Tibial nerve (tissue), 4 donors: ENCODE measurements around the gene SOX9. TPM values are rescaled to one million over a fixed set of nuclear protein-coding genes. Genes with fewer than 3 reads are reported as not detected.

Experiments used
- DNase-seq, 2 donors: peaks; one replicate each; pipeline ENCODE4 v3.0.0-alpha.2; 2019; ENCODE audit warnings: low spot score in 2 of 2
- H3K27ac ChIP-seq, 4 donors: fragments of 200-600 bp; sonication (generic) in 3 of 4; one replicate each; pipeline ENCODE4 v1.5.1; 2017 to 2019; ENCODE audit warnings: mild to moderate bottlenecking in 1 of 4
- H3K27me3 ChIP-seq, 2 donors: fragments of 200-600 bp; sonication (generic) in 1 of 2; one replicate each; pipeline versions ENCODE4 v1.5.1 to v1.6.0; 2017 to 2019
- H3K36me3 ChIP-seq, 3 donors: fragments of 200-600 bp; sonication (generic); one replicate each; pipeline ENCODE4 v1.5.1; 2018 to 2019
- H3K4me1 ChIP-seq, 4 donors: fragments of 200-600 bp; sonication (generic) in 3 of 4; one replicate each; pipeline ENCODE4 v1.5.1; 2017 to 2019
- H3K4me3 ChIP-seq, 4 donors: fragments of 200-600 bp; sonication (generic) in 3 of 4; one replicate each; pipeline ENCODE4 v1.5.1; 2017 to 2019; ENCODE audit warnings: mild to moderate bottlenecking in 1 of 4, moderate library complexity in 1 of 4
- H3K9me3 ChIP-seq, 4 donors: fragments of 200-600 bp; sonication (generic) in 3 of 4; one replicate each; pipeline ENCODE4 v1.5.1; 2017 to 2019
- EP300 ChIP-seq, 2 donors: sonication (generic); formaldehyde crosslinking; IDR thresholded peaks; one replicate each; pipeline ENCODE4 v1.6.1; 2017; ENCODE audit warnings: antibody characterized with exemption in 2 of 2, mild to moderate bottlenecking in 1 of 2
- POLR2A ChIP-seq, 2 donors: fragments of 450-650 bp; IDR thresholded peaks; one replicate each; pipeline ENCODE4 v1.6.1; 2017; ENCODE audit warnings: antibody characterized with exemption in 2 of 2, mild to moderate bottlenecking in 2 of 2, moderate library complexity in 2 of 2
- WGBS, 2 donors: methylation state at CpG; one replicate each; pipeline ENCODE4 v1.1.5; 2018; 5-methylcytosine and 5-hydroxymethylcytosine counted together
- total RNA-seq, 4 donors: library from RNA; depleted of rRNA; stranded (reverse); fragments of >200 nt; gene quantifications; one replicate each; pipeline ENCODE4 v1.1.0, GENCODE V29; 2016
- TF ChIP-seq, protein P1 (sequence below), 5 experiments: fragments of 200-600 bp in 3 of 5; fragments of 450-650 bp in 2 of 5; sonication (generic) in 3 of 5; IDR thresholded peaks; one replicate each; pipeline ENCODE4 v1.5.1; 2016 to 2019; ENCODE audit warnings: antibody characterized with exemption in 5 of 5, mild to moderate bottlenecking in 3 of 5, moderate library complexity in 2 of 5

Gene SOX9
- total RNA-seq, 4 donors from 2014 or later = 6.6 to 22.9 (median 18.2) TPM

DNA sequence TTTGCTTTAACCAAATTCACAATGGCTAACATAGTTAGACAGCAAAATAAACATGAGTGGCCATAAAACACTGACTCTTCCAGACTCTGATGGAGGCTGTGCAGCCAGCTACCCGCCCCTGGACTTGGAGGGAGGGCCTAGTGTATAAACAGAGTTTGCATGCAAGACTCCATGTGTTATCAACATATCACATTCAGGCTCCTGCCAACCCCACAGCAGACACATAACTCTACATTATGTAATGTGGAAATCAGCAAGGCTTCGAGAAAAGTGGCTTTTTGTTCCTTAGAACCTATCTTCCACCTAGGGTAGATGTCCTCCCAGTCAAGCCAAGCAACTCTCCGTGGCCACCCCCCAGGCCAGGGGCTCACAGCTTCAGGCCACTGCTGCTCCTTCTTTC lies 19.3 kb upstream of the SOX9 start:
- H3K4me1 ChIP-seq = peaks cover 0 to 7% (median 0%) of the 10 kb centered on the region in 4 donors
- no peaks in the 10 kb centered on the region for H3K36me3 ChIP-seq
- no peaks in the 10 kb centered on the region for H3K27me3 ChIP-seq
- H3K4me3 ChIP-seq = no peak overlapping the region
- TF ChIP-seq POLR2A (IDR thresholded peaks at IDR 0.05) = no peak
- TF ChIP-seq, protein P1, sequence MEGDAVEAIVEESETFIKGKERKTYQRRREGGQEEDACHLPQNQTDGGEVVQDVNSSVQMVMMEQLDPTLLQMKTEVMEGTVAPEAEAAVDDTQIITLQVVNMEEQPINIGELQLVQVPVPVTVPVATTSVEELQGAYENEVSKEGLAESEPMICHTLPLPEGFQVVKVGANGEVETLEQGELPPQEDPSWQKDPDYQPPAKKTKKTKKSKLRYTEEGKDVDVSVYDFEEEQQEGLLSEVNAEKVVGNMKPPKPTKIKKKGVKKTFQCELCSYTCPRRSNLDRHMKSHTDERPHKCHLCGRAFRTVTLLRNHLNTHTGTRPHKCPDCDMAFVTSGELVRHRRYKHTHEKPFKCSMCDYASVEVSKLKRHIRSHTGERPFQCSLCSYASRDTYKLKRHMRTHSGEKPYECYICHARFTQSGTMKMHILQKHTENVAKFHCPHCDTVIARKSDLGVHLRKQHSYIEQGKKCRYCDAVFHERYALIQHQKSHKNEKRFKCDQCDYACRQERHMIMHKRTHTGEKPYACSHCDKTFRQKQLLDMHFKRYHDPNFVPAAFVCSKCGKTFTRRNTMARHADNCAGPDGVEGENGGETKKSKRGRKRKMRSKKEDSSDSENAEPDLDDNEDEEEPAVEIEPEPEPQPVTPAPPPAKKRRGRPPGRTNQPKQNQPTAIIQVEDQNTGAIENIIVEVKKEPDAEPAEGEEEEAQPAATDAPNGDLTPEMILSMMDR (IDR thresholded peaks at IDR 0.05) = no peak
- TF ChIP-seq EP300 (IDR thresholded peaks at IDR 0.05) = no peak
- no peak for DNase-seq
- H3K27ac ChIP-seq = no peak overlapping the region
- WGBS, 2 donors = 78 to 81% methylated on average over 3 of the region's 3 CpGs
- no peaks in the 10 kb centered on the region for H3K9me3 ChIP-seq

- H3K4me3 ChIP-seq = no peak overlapping the region
- no peak overlapping the region for H3K27ac ChIP-seq
- 50 to 86% methylated on average over 1 of the region's 1 CpG for WGBS, 2 donors
- peaks cover 0 to 7% (median 0%) of the 10 kb centered on the region in 4 donors for H3K4me1 ChIP-seq
- no peaks in the 10 kb centered on the region for H3K27me3 ChIP-seq
- no peaks in the 10 kb centered on the region for H3K36me3 ChIP-seq
- TF ChIP-seq, protein P1 (IDR thresholded peaks at IDR 0.05) = no peak
- TF ChIP-seq EP300 (IDR thresholded peaks at IDR 0.05) = no peak
- TF ChIP-seq POLR2A (IDR thresholded peaks at IDR 0.05) = no peak
- H3K9me3 ChIP-seq = no peaks in the 10 kb centered on the region
- DNase-seq = no peak
These were observed 18.5 kb upstream of the SOX9 start for GRCh38 chr17:72102366-72102765.

- Histone ChIP-seq H3K27ac (peak overlapping the region in 1 of 4 donors; percentile 51), H3K36me3 (no peaks in the 10 kb centered on the region), H3K4me3 (no peak overlapping the region), H3K27me3 (peaks cover 0 to 6% of the 10 kb centered on the region in 2 donors), H3K9me3 (no peaks in the 10 kb centered on the region), H3K4me1 (peaks cover 0 to 7% (median 0%) of the 10 kb centered on the region in 4 donors)
- WGBS, 2 donors = 41 to 49% methylated on average over 11 of the region's 11 CpGs
- no peak for DNase-seq
- TF ChIP-seq, protein P1 (IDR thresholded peaks at IDR 0.05) = no peak
- no peak for TF ChIP-seq EP300 (IDR thresholded peaks at IDR 0.05)
- TF ChIP-seq POLR2A (IDR thresholded peaks at IDR 0.05) = no peak
These were observed 16.5 kb upstream of the SOX9 start for GRCh38 chr17:72104164-72104862.

- 62 to 65% methylated on average over 6 of the region's 6 CpGs for WGBS, 2 donors
- no peaks in the 10 kb centered on the region for H3K9me3 ChIP-seq
- H3K4me1 ChIP-seq = peaks cover 0 to 7% (median 0%) of the 10 kb centered on the region in 4 donors
- no peak overlapping the region for H3K4me3 ChIP-seq
- peak in 1 of 2 donors; percentile 23 for DNase-seq
- H3K36me3 ChIP-seq = no peaks in the 10 kb centered on the region
- TF ChIP-seq, protein P1 (IDR thresholded peaks at IDR 0.05) = no peak
- TF ChIP-seq EP300 (IDR thresholded peaks at IDR 0.05) = peak in 1 of 2 donors; percentile 30
- no peak for TF ChIP-seq POLR2A (IDR thresholded peaks at IDR 0.05)
- peak overlapping the region in 1 of 4 donors; percentile 51 for H3K27ac ChIP-seq
- H3K27me3 ChIP-seq = peaks cover 0 to 10% of the 10 kb centered on the region in 2 donors
These were observed 16.0 kb upstream of the SOX9 start for GRCh38 chr17:72104863-72105234.

- Histone ChIP-seq H3K4me3 (no peak overlapping the region), H3K27me3 (peaks cover 0 to 12% of the 10 kb centered on the region in 2 donors), H3K9me3 (no peaks in the 10 kb centered on the region), H3K4me1 (peaks cover 0 to 19% (median 0%) of the 10 kb centered on the region in 4 donors), H3K36me3 (no peaks in the 10 kb centered on the region), H3K27ac (no peak overlapping the region)
- DNase-seq = no peak
- WGBS, 2 donors = 74 to 86% methylated on average over 5 of the region's 5 CpGs
- TF ChIP-seq, protein P1 (IDR thresholded peaks at IDR 0.05) = no peak
- TF ChIP-seq EP300 (IDR thresholded peaks at IDR 0.05) (no peak), POLR2A (IDR thresholded peaks at IDR 0.05) (no peak)
These were observed 13.7 kb upstream of the SOX9 start for GRCh38 chr17:72107100-72107499.
